Muscle of leg (tissue), 11 donors: ENCODE results near the gene TMEM222. TPM values are rescaled to one million over a fixed set of nuclear protein-coding genes. Genes with fewer than 3 reads are reported as not detected.

Experiments
- DNase-seq: peaks from one replicate; pipeline ENCODE4 v3.0.0; 2013
- H3K27ac ChIP-seq: one replicate; pipeline ENCODE4 v1.5.1; 2013; ENCODE audit warnings: mild to moderate bottlenecking, low read length, control low read depth
- H3K27me3 ChIP-seq: one replicate; pipeline ENCODE4 v1.6.1; 2013; ENCODE audit warnings: low read length; ENCODE audit not compliant: control insufficient read depth, insufficient read depth
- H3K36me3 ChIP-seq: one replicate; pipeline ENCODE4 v1.6.1; 2013; ENCODE audit warnings: low read length; ENCODE audit not compliant: control insufficient read depth, insufficient read depth
- H3K4me1 ChIP-seq: one replicate; pipeline ENCODE4 v1.6.1; 2013; ENCODE audit warnings: low read length; ENCODE audit not compliant: control insufficient read depth, insufficient read depth
- H3K4me3 ChIP-seq: one replicate; pipeline ENCODE4 v1.5.1; 2013; ENCODE audit warnings: low read length, control low read depth
- H3K9me3 ChIP-seq: replicated peaks from 2 replicates; pipeline ENCODE4 v1.6.1; 2013; ENCODE audit warnings: low read depth, low read length; ENCODE audit not compliant: control insufficient read depth
- WGBS: methylation state at CpG from one replicate; pipeline ENCODE4 v1.1.5; 2013; ENCODE audit warnings: missing lambda C conversion rate; ENCODE audit not compliant: insufficient coverage; 5-methylcytosine and 5-hydroxymethylcytosine counted together
- polyA plus RNA-seq, 8 donors: library from polyadenylated mRNA; unstranded; fragments of 120-200 nt; gene quantifications; one replicate each; pipeline versions ENCODE4 v1.2.1 to v1.2.3, GENCODE V29; 2013; ENCODE audit warnings: inconsistent platforms in 1 of 8, low replicate concordance in 1 of 8; ENCODE audit not compliant: insufficient read length in 8 of 8, insufficient read depth in 1 of 8
- total RNA-seq: library from RNA; stranded (reverse); fragments of 120-200 nt; gene quantifications from one replicate; pipeline ENCODE4 v1.2.4, GENCODE V29; 2013

Gene TMEM222
- total and polyA plus RNA-seq, 9 donors: 22.4 to 28.3 (median 25.9) TPM

GRCh38 chr1:27348861-27349783, 27.2 kb downstream of the TMEM222 start:
- Histone ChIP-seq H3K4me3 (peak overlapping the region; percentile 30), H3K9me3 (no peaks in the 10 kb centered on the region), H3K27ac (no peak overlapping the region), H3K27me3 (peaks cover 37% of the 10 kb centered on the region), H3K4me1 (peaks cover 21% of the 10 kb centered on the region), H3K36me3 (no peaks in the 10 kb centered on the region)
- WGBS: 7% methylated on average over 33 of the region's 51 CpGs
- DNase-seq: no peak

GRCh38 chr1:27349784-27350662, 28.1 kb downstream of the TMEM222 start:
- H3K27me3 ChIP-seq: peaks cover 37% of the 10 kb centered on the region
- 5% methylated on average over 72 of the region's 84 CpGs for WGBS
- DNase-seq: peak; percentile 82
- peaks cover 21% of the 10 kb centered on the region for H3K4me1 ChIP-seq
- no peaks in the 10 kb centered on the region for H3K9me3 ChIP-seq
- H3K36me3 ChIP-seq: no peaks in the 10 kb centered on the region
- H3K27ac ChIP-seq: no peak overlapping the region
- peak overlapping the region; percentile 30 for H3K4me3 ChIP-seq

GRCh38 chr1:27350663-27351540, 28.9 kb downstream of the TMEM222 start:
- WGBS: 10% methylated on average over 55 of the region's 62 CpGs
- Histone ChIP-seq H3K4me1 (peaks cover 21% of the 10 kb centered on the region), H3K36me3 (peaks cover 7% of the 10 kb centered on the region), H3K27me3 (peaks cover 37% of the 10 kb centered on the region), H3K4me3 (peak overlapping the region; percentile 25), H3K9me3 (no peaks in the 10 kb centered on the region), H3K27ac (no peak overlapping the region)
- peak; percentile 71 for DNase-seq

GRCh38 chr1:27351541-27352107, 29.7 kb downstream of the TMEM222 start:
- Histone ChIP-seq H3K27ac (no peak overlapping the region), H3K4me3 (no peak overlapping the region), H3K36me3 (peaks cover 10% of the 10 kb centered on the region), H3K27me3 (peaks cover 34% of the 10 kb centered on the region), H3K9me3 (no peaks in the 10 kb centered on the region), H3K4me1 (peaks cover 21% of the 10 kb centered on the region)
- no peak for DNase-seq
- 46% methylated on average over 5 of the region's 8 CpGs for WGBS

GRCh38 chr1:27353166-27353565, 31.2 kb downstream of the TMEM222 start:
- peaks cover 33% of the 10 kb centered on the region for H3K4me1 ChIP-seq
- peaks cover 37% of the 10 kb centered on the region for H3K27me3 ChIP-seq
- 83% methylated on average over 13 of the region's 13 CpGs for WGBS
- DNase-seq: no peak
- no peak overlapping the region for H3K27ac ChIP-seq
- H3K4me3 ChIP-seq: no peak overlapping the region
- H3K36me3 ChIP-seq: peaks cover 14% of the 10 kb centered on the region
- no peaks in the 10 kb centered on the region for H3K9me3 ChIP-seq

GRCh38 chr1:27353629-27354028, 31.7 kb downstream of the TMEM222 start:
- H3K4me3 ChIP-seq: no peak overlapping the region
- 64% methylated on average over 2 of the region's 3 CpGs for WGBS
- H3K27ac ChIP-seq: no peak overlapping the region
- peaks cover 33% of the 10 kb centered on the region for H3K4me1 ChIP-seq
- no peak for DNase-seq
- no peaks in the 10 kb centered on the region for H3K9me3 ChIP-seq
- H3K36me3 ChIP-seq: peaks cover 14% of the 10 kb centered on the region
- peaks cover 38% of the 10 kb centered on the region for H3K27me3 ChIP-seq

- Histone ChIP-seq H3K27ac (no peak overlapping the region), H3K4me1 (peaks cover 29% of the 10 kb centered on the region), H3K9me3 (no peaks in the 10 kb centered on the region), H3K4me3 (no peak overlapping the region), H3K36me3 (peaks cover 14% of the 10 kb centered on the region), H3K27me3 (peaks cover 31% of the 10 kb centered on the region)
- 84% methylated on average over 4 of the region's 5 CpGs for WGBS
- no peak for DNase-seq
Measured at GRCh38 chr1:27355683-27356082, 33.7 kb downstream of the TMEM222 start.

- 84% methylated on average over 13 of the region's 13 CpGs for WGBS
- Histone ChIP-seq H3K4me1 (peaks cover 24% of the 10 kb centered on the region), H3K27ac (no peak overlapping the region), H3K4me3 (no peak overlapping the region), H3K9me3 (no peaks in the 10 kb centered on the region), H3K27me3 (peaks cover 26% of the 10 kb centered on the region), H3K36me3 (peaks cover 14% of the 10 kb centered on the region)
- DNase-seq: no peak
Measured at GRCh38 chr1:27356277-27356618, 34.3 kb downstream of the TMEM222 start.

- Histone ChIP-seq H3K27me3 (peaks cover 21% of the 10 kb centered on the region), H3K36me3 (peaks cover 19% of the 10 kb centered on the region), H3K27ac (no peak overlapping the region), H3K4me1 (peaks cover 22% of the 10 kb centered on the region), H3K4me3 (no peak overlapping the region), H3K9me3 (no peaks in the 10 kb centered on the region)
- WGBS: 63% methylated on average over 34 of the region's 37 CpGs
- no peak for DNase-seq
Measured at GRCh38 chr1:27356619-27357280, 34.8 kb downstream of the TMEM222 start.
